ENCODE data around the gene SETD2. TPM values are rescaled to one million over a fixed set of nuclear protein-coding genes. Genes with fewer than 3 reads are reported as not detected.
"Not testable (repeated sequence)": the region's sequence is repeated elsewhere in the genome, so short reads cannot be mapped to it uniquely, and the experiment has no call there.

The SETD2 gene
- total RNA-seq, 1 donor, result 45.3 TPM

GRCh38 chr3:47041114-47041513 is 122.8 kb downstream of the SETD2 start:
- TF ChIP-seq CTCF (IDR thresholded peaks at IDR 0.05; ENCODE audit: insufficient read depth, low read depth, low read length), result no peak
- H3K4me3 ChIP-seq (ENCODE audit: low read depth, low read length), result no peak overlapping the region
- DNase-seq (ENCODE audit: low read depth), result no peak

- not testable (repeated sequence) for H3K4me3 ChIP-seq (ENCODE audit: low read depth, low read length); DNase-seq (ENCODE audit: low read depth)
Measured at GRCh38 chr3:47037302-47037701, 126.6 kb downstream of the SETD2 start.

- no peak for DNase-seq (ENCODE audit: low read depth)
- no peak for TF ChIP-seq CTCF (IDR thresholded peaks at IDR 0.05; ENCODE audit: insufficient read depth, low read depth, low read length)
- no peak overlapping the region for H3K4me3 ChIP-seq (ENCODE audit: low read depth, low read length)
Measured at GRCh38 chr3:47036145-47036544, 127.8 kb downstream of the SETD2 start.

GRCh38 chr3:47035645-47036044 is 128.3 kb downstream of the SETD2 start:
- no peak overlapping the region for H3K4me3 ChIP-seq (ENCODE audit: low read depth, low read length)
- DNase-seq (ENCODE audit: low read depth), result peak; percentile 90
- TF ChIP-seq CTCF (IDR thresholded peaks at IDR 0.05; ENCODE audit: insufficient read depth, low read depth, low read length), result no peak

- no peak overlapping the region for H3K4me3 ChIP-seq (ENCODE audit: low read depth, low read length)
- DNase-seq (ENCODE audit: low read depth), result no peak
- TF ChIP-seq CTCF (IDR thresholded peaks at IDR 0.05; ENCODE audit: insufficient read depth, low read depth, low read length), result no peak
Measured at GRCh38 chr3:47034868-47035489, 128.9 kb downstream of the SETD2 start.

- not testable (repeated sequence) for H3K4me3 ChIP-seq (ENCODE audit: low read depth, low read length); DNase-seq (ENCODE audit: low read depth)
Measured at GRCh38 chr3:47031041-47031440, 132.9 kb downstream of the SETD2 start.

- no peak for TF ChIP-seq CTCF (IDR thresholded peaks at IDR 0.05; ENCODE audit: insufficient read depth, low read depth, low read length)
- no peak overlapping the region for H3K4me3 ChIP-seq (ENCODE audit: low read depth, low read length)
- DNase-seq (ENCODE audit: low read depth), result no peak
Measured at GRCh38 chr3:47028667-47029066, 135.2 kb downstream of the SETD2 start.

GRCh38 chr3:47028146-47028545 is 135.8 kb downstream of the SETD2 start:
- TF ChIP-seq CTCF (IDR thresholded peaks at IDR 0.05; ENCODE audit: insufficient read depth, low read depth, low read length), result no peak
- H3K4me3 ChIP-seq (ENCODE audit: low read depth, low read length), result no peak overlapping the region
- no peak for DNase-seq (ENCODE audit: low read depth)

GRCh38 chr3:47026432-47026831 is 137.5 kb downstream of the SETD2 start:
- not testable (repeated sequence) for DNase-seq (ENCODE audit: low read depth); H3K4me3 ChIP-seq (ENCODE audit: low read depth, low read length)
